Transverse colon (tissue), 4 donors: ENCODE results near the gene NUP210.

Source experiments
- CTCF ChIP-seq, 5 experiments: fragments of 200-600 bp in 3 of 5; fragments of 450-650 bp in 2 of 5; sonication (generic) in 3 of 5; IDR thresholded peaks; 1 replicate in 2 of 5; 2 replicates in 3 of 5; pipeline ENCODE4 v1.5.1; 2016 to 2017; ENCODE audit warnings: antibody characterized with exemption in 5 of 5, inconsistent platforms in 3 of 5, mild to moderate bottlenecking in 2 of 5, moderate library complexity in 1 of 5
- EP300 ChIP-seq: sonication (generic); formaldehyde crosslinking; IDR thresholded peaks from one replicate; pipeline ENCODE4 v1.6.1; 2017; ENCODE audit warnings: antibody characterized with exemption, low read depth
- POLR2A ChIP-seq: fragments of 450-650 bp; IDR thresholded peaks from one replicate; pipeline ENCODE4 v1.6.1; 2016; ENCODE audit warnings: antibody characterized with exemption, mild to moderate bottlenecking, moderate library complexity
- POLR2AphosphoS5 ChIP-seq, 3 donors: sonication (generic); formaldehyde crosslinking; IDR thresholded peaks; one replicate each; pipeline ENCODE4 v1.6.1; 2016; ENCODE audit warnings: antibody characterized with exemption in 3 of 3

DNA sequence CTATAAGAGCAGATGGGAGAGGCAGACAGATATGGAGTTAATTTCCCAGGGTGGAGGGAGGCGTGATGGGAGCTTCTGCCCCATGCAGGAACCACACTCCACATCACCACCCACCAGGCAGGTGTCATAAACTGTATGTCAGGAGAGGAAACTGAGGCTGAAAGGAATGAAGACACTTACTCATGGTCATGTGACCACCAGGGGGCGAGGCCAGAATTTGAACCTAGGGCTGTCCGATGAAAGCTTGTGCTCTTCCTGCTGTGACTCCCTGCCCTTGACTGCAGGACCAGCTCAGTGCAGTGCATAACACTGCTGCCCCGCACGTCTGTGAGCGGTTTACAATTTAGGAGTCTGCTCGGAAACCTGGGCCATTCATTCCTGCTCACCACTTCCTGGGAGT lies 28.8 kb downstream of the NUP210 start:
- peak in 1 of 5 experiments; percentile 9 for TF ChIP-seq CTCF (IDR thresholded peaks at IDR 0.05)
- TF ChIP-seq POLR2AphosphoS5 (IDR thresholded peaks at IDR 0.05) = no peak
- TF ChIP-seq POLR2A = no peak
- no peak for TF ChIP-seq EP300
